CD14-positive monocyte (primary cell): Measurements from ENCODE around the gene THSD4. TPM values are rescaled to one million over a fixed set of nuclear protein-coding genes. Genes with fewer than 3 reads are reported as not detected.
A peak's percentile ranks its signal among the peaks of the same experiment; 100 is the strongest.

Experiments
- DNase-seq, 3 donors: peaks; one replicate each; pipeline ENCODE4 v3.0.0-alpha.2; 2011 to 2022
- H2AFZ ChIP-seq: 2 replicates; pipeline ENCODE4 v1.6.0; 2012; ENCODE audit warnings: mild to moderate bottlenecking, low read depth, low read length, inconsistent platforms; ENCODE audit not compliant: insufficient read depth, poor library complexity, severe bottlenecking
- H3K27ac ChIP-seq, 2 donors: 1 replicate in 1 of 2; 2 replicates in 1 of 2; pipeline ENCODE4 v1.5.1; 2012 to 2013; ENCODE audit warnings: low read length in 2 of 2, control low read depth in 1 of 2, inconsistent platforms in 1 of 2, low read depth in 1 of 2, mild to moderate bottlenecking in 1 of 2
- H3K27me3 ChIP-seq, 2 donors: one replicate each; pipeline versions ENCODE4 v1.6.0 to v1.6.1; 2011 to 2013; ENCODE audit warnings: low read length in 2 of 2; ENCODE audit not compliant: control insufficient read depth in 2 of 2, insufficient read depth in 2 of 2
- H3K36me3 ChIP-seq, 2 donors: replicated peaks in 1 of 2; 1 replicate in 1 of 2; 2 replicates in 1 of 2; pipeline versions ENCODE4 v1.5.1 to v1.6.1; 2012 to 2013; ENCODE audit warnings: low read length in 2 of 2, control low read depth in 1 of 2, inconsistent platforms in 1 of 2, mild to moderate bottlenecking in 1 of 2; ENCODE audit not compliant: insufficient read depth in 2 of 2, control insufficient read depth in 1 of 2
- H3K4me1 ChIP-seq, 2 donors: 1 replicate in 1 of 2; 2 replicates in 1 of 2; pipeline versions ENCODE4 v1.5.1 to v1.6.1; 2012 to 2013; ENCODE audit warnings: low read length in 2 of 2, control low read depth in 1 of 2, inconsistent platforms in 1 of 2, mild to moderate bottlenecking in 1 of 2, moderate library complexity in 1 of 2; ENCODE audit not compliant: insufficient read depth in 2 of 2, control insufficient read depth in 1 of 2
- H3K4me2 ChIP-seq: replicated peaks from 2 replicates; pipeline ENCODE3; 2012; ENCODE audit warnings: low read length, moderate library complexity, mild to moderate bottlenecking; ENCODE audit not compliant: poor library complexity, severe bottlenecking; ENCODE audit errors: extremely low read depth
- H3K4me3 ChIP-seq, 3 experiments: fragments of 200-600 bp in 1 of 3; sonication (generic) in 1 of 3; replicated peaks in 1 of 3; 1 replicate in 2 of 3; 2 replicates in 1 of 3; pipeline ENCODE4 v1.5.1; 2011 to 2013; ENCODE audit warnings: low read length in 3 of 3, mild to moderate bottlenecking in 3 of 3, control low read depth in 2 of 3, low read depth in 2 of 3, inconsistent platforms in 1 of 3, moderate library complexity in 1 of 3
- H3K79me2 ChIP-seq: 2 replicates; pipeline ENCODE4 v1.6.0; 2012; ENCODE audit warnings: mild to moderate bottlenecking, control low read depth, inconsistent platforms, low read length, moderate library complexity; ENCODE audit not compliant: insufficient read depth
- H3K9ac ChIP-seq: 2 replicates; pipeline ENCODE4 v1.6.0; 2017; ENCODE audit warnings: low read length, mild to moderate bottlenecking; ENCODE audit not compliant: insufficient read depth, poor library complexity, severe bottlenecking
- H3K9me3 ChIP-seq, 2 donors: replicated peaks in 1 of 2; 1 replicate in 1 of 2; 2 replicates in 1 of 2; pipeline versions ENCODE4 v1.5.1 to v1.6.1; 2012 to 2013; ENCODE audit warnings: low read length in 2 of 2, control low read depth in 1 of 2; ENCODE audit not compliant: control insufficient read depth in 1 of 2, insufficient read depth in 1 of 2
- H4K20me1 ChIP-seq: 2 replicates; pipeline ENCODE4 v1.6.0; 2012; ENCODE audit warnings: mild to moderate bottlenecking, low read length, control low read depth, moderate library complexity; ENCODE audit not compliant: insufficient read depth
- H3K27ac Mint-ChIP-seq, 7 donors: one replicate each; pipeline ENCODE4 v1.8.0; 2020; ENCODE audit warnings: mild to moderate bottlenecking in 7 of 7, mixed read lengths in 7 of 7, moderate library complexity in 6 of 7, inconsistent platforms in 2 of 7
- H3K27me3 Mint-ChIP-seq, 3 donors: one replicate each; pipeline ENCODE4 v1.8.0; 2021 to 2022; ENCODE audit warnings: low read depth in 3 of 3, mild to moderate bottlenecking in 3 of 3, mixed read lengths in 3 of 3, moderate library complexity in 3 of 3, inconsistent platforms in 1 of 3
- H3K36me3 Mint-ChIP-seq, 2 donors: one replicate each; pipeline ENCODE4 v1.8.0; 2020; ENCODE audit warnings: mixed read lengths in 2 of 2, inconsistent platforms in 1 of 2, mild to moderate bottlenecking in 1 of 2
- H3K4me1 Mint-ChIP-seq: one replicate; pipeline ENCODE4 v1.8.0; 2020; ENCODE audit warnings: mild to moderate bottlenecking, mixed read lengths
- H3K4me3 Mint-ChIP-seq, 2 donors: one replicate each; pipeline ENCODE4 v1.8.0; 2020; ENCODE audit warnings: mild to moderate bottlenecking in 2 of 2, mixed read lengths in 2 of 2, moderate library complexity in 1 of 2
- H3K9me3 Mint-ChIP-seq, 7 donors: one replicate each; pipeline ENCODE4 v1.8.0; 2020 to 2022; ENCODE audit warnings: mixed read lengths in 7 of 7, mild to moderate bottlenecking in 6 of 7, moderate library complexity in 6 of 7, inconsistent platforms in 2 of 7
- WGBS: methylation state at CpG from one replicate; pipeline ENCODE4 v1.1.5; 2013; ENCODE audit warnings: missing lambda C conversion rate; ENCODE audit not compliant: insufficient coverage; 5-methylcytosine and 5-hydroxymethylcytosine counted together
- intact Hi-C, 2 donors: fragments of 100-400 bp; cut with micrococcal nuclease; formaldehyde crosslinking; loops; one replicate each; pipeline versions ENCODE4 v1.15.0 to v1.15.1; 2023
- polyA plus RNA-seq, 3 donors: library from polyadenylated mRNA; depleted of rRNA in 1 of 3; unstranded in 2 of 3; stranded (reverse) in 1 of 3; fragments of 300-500 nt in 2 of 3; fragments of >200 nt in 1 of 3; fragmentation: Illumina TruSeq in 2 of 3; gene quantifications; 1 replicate in 2 of 3; 2 replicates in 1 of 3; pipeline ENCODE4 v1.2.3, GENCODE V29; 2012 to 2021
- TF ChIP-seq, protein P1 (sequence below): fragments of 200-600 bp; IDR thresholded peaks from one replicate; pipeline ENCODE4 v1.8.0; 2022; ENCODE audit warnings: antibody characterized with exemption, mild to moderate bottlenecking

THSD4 gene
- polyA plus RNA-seq, 3 donors: not detected

- Histone ChIP-seq H3K27ac (no peak overlapping the region), H3K9ac (no peak overlapping the region), H3K4me1 (peaks cover 10 to 13% of the 10 kb centered on the region in 2 donors), H4K20me1 (no peaks in the 10 kb centered on the region), H3K4me3 (no peak overlapping the region), H3K79me2 (no peaks in the 10 kb centered on the region), H3K9me3 (no peaks in the 10 kb centered on the region), H3K4me2 (no peak overlapping the region), H2AFZ (no peak overlapping the region), H3K36me3 (no peaks in the 10 kb centered on the region), H3K27me3 (peaks cover 0 to 2% of the 10 kb centered on the region in 2 donors)
- H3K4me1 Mint-ChIP-seq: peaks cover 11% of the 10 kb centered on the region
- TF ChIP-seq, protein P1, sequence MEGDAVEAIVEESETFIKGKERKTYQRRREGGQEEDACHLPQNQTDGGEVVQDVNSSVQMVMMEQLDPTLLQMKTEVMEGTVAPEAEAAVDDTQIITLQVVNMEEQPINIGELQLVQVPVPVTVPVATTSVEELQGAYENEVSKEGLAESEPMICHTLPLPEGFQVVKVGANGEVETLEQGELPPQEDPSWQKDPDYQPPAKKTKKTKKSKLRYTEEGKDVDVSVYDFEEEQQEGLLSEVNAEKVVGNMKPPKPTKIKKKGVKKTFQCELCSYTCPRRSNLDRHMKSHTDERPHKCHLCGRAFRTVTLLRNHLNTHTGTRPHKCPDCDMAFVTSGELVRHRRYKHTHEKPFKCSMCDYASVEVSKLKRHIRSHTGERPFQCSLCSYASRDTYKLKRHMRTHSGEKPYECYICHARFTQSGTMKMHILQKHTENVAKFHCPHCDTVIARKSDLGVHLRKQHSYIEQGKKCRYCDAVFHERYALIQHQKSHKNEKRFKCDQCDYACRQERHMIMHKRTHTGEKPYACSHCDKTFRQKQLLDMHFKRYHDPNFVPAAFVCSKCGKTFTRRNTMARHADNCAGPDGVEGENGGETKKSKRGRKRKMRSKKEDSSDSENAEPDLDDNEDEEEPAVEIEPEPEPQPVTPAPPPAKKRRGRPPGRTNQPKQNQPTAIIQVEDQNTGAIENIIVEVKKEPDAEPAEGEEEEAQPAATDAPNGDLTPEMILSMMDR: no peak
- 84% methylated on average over 5 of the region's 8 CpGs for WGBS
- DNase-seq: no peak
- H3K4me3 Mint-ChIP-seq: no peak overlapping the region
- H3K9me3 Mint-ChIP-seq: peaks cover 0 to 2% (median 0%) of the 10 kb centered on the region in 7 donors
- H3K36me3 Mint-ChIP-seq: no peaks in the 10 kb centered on the region
- peak overlapping the region in 1 of 7 donors; percentile 70 for H3K27ac Mint-ChIP-seq
- intact Hi-C loops: loop anchor here (2.0 to 5.0 kb wide), 2 partner anchors 283 to 285 kb away; no protein-coding TSS in a partner anchor
- H3K27me3 Mint-ChIP-seq: peaks cover 5 to 18% (median 7%) of the 10 kb centered on the region in 3 donors
Measured at GRCh38 chr15:71447328-71448250, 332.3 kb downstream of the THSD4 start.

DNA sequence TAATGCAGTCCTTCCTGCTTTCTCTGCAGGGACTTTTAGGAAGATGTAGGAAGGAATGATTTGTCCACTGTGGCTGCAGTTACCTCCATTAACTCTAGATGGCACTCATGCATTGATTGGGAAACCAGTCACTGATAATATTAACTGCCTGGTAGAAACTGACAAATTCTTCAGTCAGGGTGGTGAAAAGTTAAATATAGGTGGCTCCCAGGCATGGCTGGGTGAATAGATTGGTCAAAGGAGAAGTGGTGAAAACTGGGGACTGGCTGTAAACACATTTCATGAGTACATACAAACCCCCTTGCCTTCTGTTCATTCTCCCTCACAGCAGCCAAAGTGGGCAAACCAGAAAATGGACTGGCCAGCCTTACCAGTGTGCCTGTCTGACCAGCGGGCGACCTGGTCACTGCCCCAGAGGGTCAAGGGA is 333.4 kb downstream of the THSD4 start:
- H3K27me3 ChIP-seq: peaks cover 0 to 2% of the 10 kb centered on the region in 2 donors

More for the DNA sequence above, 333.4 kb downstream of the THSD4 start:
- no CpG with 5 or more reads among the region's 2 CpGs for WGBS
- H3K79me2 ChIP-seq: no peaks in the 10 kb centered on the region
- no peaks in the 10 kb centered on the region for H3K9me3 ChIP-seq
- H3K27ac Mint-ChIP-seq: no peak overlapping the region
- no peaks in the 10 kb centered on the region for H3K36me3 ChIP-seq
- no peak overlapping the region for H3K9ac ChIP-seq
- no peaks in the 10 kb centered on the region for H3K36me3 Mint-ChIP-seq
- H4K20me1 ChIP-seq: no peaks in the 10 kb centered on the region
- peak; percentile 3 to 35 (median 17) for DNase-seq
- H3K27ac ChIP-seq: no peak overlapping the region
- intact Hi-C loops: loop anchor here (2.0 to 5.0 kb wide), 2 partner anchors 282 to 284 kb away; no protein-coding TSS in a partner anchor
- TF ChIP-seq, protein P1: peak; percentile 87
- H3K9me3 Mint-ChIP-seq: no peaks in the 10 kb centered on the region
- H3K4me3 Mint-ChIP-seq: no peak overlapping the region
- no peaks in the 10 kb centered on the region for H3K4me1 Mint-ChIP-seq
- H3K27me3 Mint-ChIP-seq: peaks cover 5 to 19% (median 7%) of the 10 kb centered on the region in 3 donors
- no peak overlapping the region for H2AFZ ChIP-seq
- no peak overlapping the region for H3K4me3 ChIP-seq
- no peak overlapping the region for H3K4me2 ChIP-seq
- peaks cover 0 to 2% of the 10 kb centered on the region in 2 donors for H3K4me1 ChIP-seq
